HG03432 (cell line): ENCODE measurements around the gene TAS1R1.

Experiments
- ATAC-seq: cut with Tn5 transposase; IDR thresholded peaks from one replicate; pipeline ENCODE4 v1.9.1; 2021; ENCODE audit warnings: mild to moderate bottlenecking, moderate library complexity; ENCODE audit not compliant: unreplicated experiment

Gene TAS1R1

GRCh38 chr1:6627841-6628545 is 72.9 kb downstream of the TAS1R1 start:
- no peak for ATAC-seq

DNA sequence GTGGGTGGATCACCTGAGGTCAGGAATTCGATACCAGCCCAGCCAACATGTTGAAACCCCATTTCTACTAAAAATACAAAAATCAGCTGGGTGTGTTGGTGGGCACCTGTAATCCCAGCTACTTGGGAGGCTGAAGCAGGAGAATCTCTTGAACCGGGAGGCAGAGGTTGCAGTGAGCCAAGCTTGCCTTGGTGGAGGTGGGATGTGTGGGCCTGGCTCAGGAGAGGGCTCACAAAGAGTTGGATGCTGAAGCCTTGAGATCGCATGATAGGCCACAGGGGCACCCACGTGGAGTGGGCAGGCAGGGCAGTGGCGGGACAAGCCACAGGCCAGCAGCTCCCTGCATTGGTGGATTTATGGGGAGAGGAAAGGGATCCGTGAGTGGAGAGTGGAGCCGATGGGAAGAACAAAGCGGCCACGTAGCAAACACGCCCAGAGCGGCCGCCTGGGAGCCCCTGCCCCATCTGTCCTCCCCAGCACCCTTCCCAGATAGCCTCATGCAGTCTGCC is 73.9 kb downstream of the TAS1R1 start:
- no peak for ATAC-seq
